Parathyroid adenoma (tissue), 2 donors: ENCODE measurements around the gene CDCP2.
"Not testable (repeated sequence)": the region's sequence is repeated elsewhere in the genome, so short reads cannot be mapped to it uniquely, and the experiment has no call there.

Experiments
- H2AFZ ChIP-seq: fragments of 300-600 bp; sonication (generic); one replicate; pipeline ENCODE4 v1.7.0; 2017; ENCODE audit warnings: antibody characterized with exemption, mild to moderate bottlenecking
- H3K27ac ChIP-seq: fragments of 300-600 bp; sonication (generic); one replicate; pipeline ENCODE4 v1.7.0; 2017
- H3K27me3 ChIP-seq: fragments of 300-600 bp; sonication (generic); one replicate; pipeline ENCODE4 v1.7.0; 2017; ENCODE audit warnings: low read length; ENCODE audit not compliant: control insufficient read depth, insufficient read depth
- H3K36me3 ChIP-seq: fragments of 300-600 bp; sonication (generic); one replicate; pipeline ENCODE4 v1.7.0; 2017; ENCODE audit warnings: low read length; ENCODE audit not compliant: control insufficient read depth, insufficient read depth
- H3K4me1 ChIP-seq: fragments of 300-600 bp; sonication (generic); one replicate; pipeline ENCODE4 v1.7.0; 2017; ENCODE audit warnings: control low read depth
- H3K4me2 ChIP-seq: fragments of 300-600 bp; sonication (generic); one replicate; pipeline ENCODE4 v1.7.0; 2017; ENCODE audit warnings: low read length
- H3K4me3 ChIP-seq: fragments of 300-600 bp; sonication (generic); one replicate; pipeline ENCODE4 v1.7.0; 2017; ENCODE audit warnings: low read depth, low read length
- H3K79me2 ChIP-seq: fragments of 300-600 bp; sonication (generic); one replicate; pipeline ENCODE4 v1.7.0; 2017; ENCODE audit warnings: control low read depth
- H3K9ac ChIP-seq: fragments of 300-600 bp; sonication (generic); one replicate; pipeline ENCODE4 v1.7.0; 2017; ENCODE audit warnings: mild to moderate bottlenecking
- H3K9me3 ChIP-seq: fragments of 300-600 bp; sonication (generic); one replicate; pipeline ENCODE4 v1.7.0; 2017; ENCODE audit warnings: low read length; ENCODE audit not compliant: control insufficient read depth
- TF ChIP-seq, protein P1 (sequence below): fragments of 300-600 bp; sonication (generic); IDR thresholded peaks from one replicate; pipeline ENCODE4 v1.7.0; 2017; ENCODE audit warnings: antibody characterized with exemption, mild to moderate bottlenecking
- donor health status: primary hyperparathyroidism.

The CDCP2 gene

DNA sequence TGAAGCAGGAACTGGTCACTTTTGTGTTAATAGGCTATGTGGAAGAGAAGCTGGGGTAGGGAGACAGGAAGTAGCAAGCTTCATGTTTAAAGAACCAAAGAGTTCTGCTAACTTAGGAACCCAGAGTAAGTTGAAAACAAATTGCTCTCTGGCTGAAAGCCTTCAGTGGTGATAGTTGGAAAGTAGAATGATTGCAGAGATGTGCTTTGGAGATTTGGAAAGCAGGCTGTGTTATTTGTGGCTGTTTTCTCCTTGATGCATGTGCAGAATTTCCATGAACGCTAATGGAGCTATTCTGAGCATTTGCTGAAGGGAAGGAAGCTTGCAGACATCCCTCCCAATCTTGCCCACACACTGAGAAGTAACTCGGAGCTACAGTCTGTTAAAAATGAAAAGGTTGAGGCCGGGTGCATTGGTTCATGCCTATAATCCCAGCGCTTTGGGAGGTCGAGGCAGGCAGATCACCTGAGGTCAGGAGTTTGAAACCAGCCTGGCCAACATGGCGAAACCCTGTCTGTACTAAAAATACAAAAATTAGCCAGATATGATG is 53.7 kb downstream of the CDCP2 start:
- Histone ChIP-seq H3K9ac (no peak overlapping the region), H3K27ac (no peak overlapping the region), H3K4me1 (no peaks in the 10 kb centered on the region), H3K4me3 (no peak overlapping the region), H3K36me3 (no peaks in the 10 kb centered on the region), H2AFZ (no peak overlapping the region), H3K4me2 (no peak overlapping the region), H3K9me3 (no peaks in the 10 kb centered on the region), H3K79me2 (no peaks in the 10 kb centered on the region), H3K27me3 (no peaks in the 10 kb centered on the region)
- TF ChIP-seq, protein P1, sequence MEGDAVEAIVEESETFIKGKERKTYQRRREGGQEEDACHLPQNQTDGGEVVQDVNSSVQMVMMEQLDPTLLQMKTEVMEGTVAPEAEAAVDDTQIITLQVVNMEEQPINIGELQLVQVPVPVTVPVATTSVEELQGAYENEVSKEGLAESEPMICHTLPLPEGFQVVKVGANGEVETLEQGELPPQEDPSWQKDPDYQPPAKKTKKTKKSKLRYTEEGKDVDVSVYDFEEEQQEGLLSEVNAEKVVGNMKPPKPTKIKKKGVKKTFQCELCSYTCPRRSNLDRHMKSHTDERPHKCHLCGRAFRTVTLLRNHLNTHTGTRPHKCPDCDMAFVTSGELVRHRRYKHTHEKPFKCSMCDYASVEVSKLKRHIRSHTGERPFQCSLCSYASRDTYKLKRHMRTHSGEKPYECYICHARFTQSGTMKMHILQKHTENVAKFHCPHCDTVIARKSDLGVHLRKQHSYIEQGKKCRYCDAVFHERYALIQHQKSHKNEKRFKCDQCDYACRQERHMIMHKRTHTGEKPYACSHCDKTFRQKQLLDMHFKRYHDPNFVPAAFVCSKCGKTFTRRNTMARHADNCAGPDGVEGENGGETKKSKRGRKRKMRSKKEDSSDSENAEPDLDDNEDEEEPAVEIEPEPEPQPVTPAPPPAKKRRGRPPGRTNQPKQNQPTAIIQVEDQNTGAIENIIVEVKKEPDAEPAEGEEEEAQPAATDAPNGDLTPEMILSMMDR = no peak

DNA sequence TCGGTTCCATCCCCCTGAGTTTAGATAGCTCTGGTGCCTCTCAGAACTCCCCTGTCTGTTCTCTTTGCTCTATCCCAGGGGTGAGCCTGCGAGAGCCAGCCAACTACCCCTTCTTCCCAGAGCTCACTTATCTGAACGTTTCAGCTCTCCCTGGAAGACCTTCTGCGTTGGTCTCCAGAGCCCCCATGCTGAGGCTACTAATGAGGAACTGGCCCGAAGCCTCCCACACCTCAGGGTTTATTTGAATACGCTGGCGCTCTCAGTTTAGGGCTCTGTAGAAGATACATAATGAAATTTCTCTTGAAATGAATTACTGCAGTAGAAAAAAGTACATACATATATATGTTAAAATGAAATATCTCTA is 55.9 kb downstream of the CDCP2 start:
- no peaks in the 10 kb centered on the region for H3K9me3 ChIP-seq
- H3K27me3 ChIP-seq = no peaks in the 10 kb centered on the region
- no peak overlapping the region for H3K4me2 ChIP-seq
- H3K4me1 ChIP-seq = no peaks in the 10 kb centered on the region
- H3K9ac ChIP-seq = no peak overlapping the region
- no peak overlapping the region for H3K4me3 ChIP-seq
- TF ChIP-seq, protein P1 = no peak
- no peaks in the 10 kb centered on the region for H3K36me3 ChIP-seq
- H3K27ac ChIP-seq = no peak overlapping the region
- H2AFZ ChIP-seq = no peak overlapping the region
- no peaks in the 10 kb centered on the region for H3K79me2 ChIP-seq

DNA sequence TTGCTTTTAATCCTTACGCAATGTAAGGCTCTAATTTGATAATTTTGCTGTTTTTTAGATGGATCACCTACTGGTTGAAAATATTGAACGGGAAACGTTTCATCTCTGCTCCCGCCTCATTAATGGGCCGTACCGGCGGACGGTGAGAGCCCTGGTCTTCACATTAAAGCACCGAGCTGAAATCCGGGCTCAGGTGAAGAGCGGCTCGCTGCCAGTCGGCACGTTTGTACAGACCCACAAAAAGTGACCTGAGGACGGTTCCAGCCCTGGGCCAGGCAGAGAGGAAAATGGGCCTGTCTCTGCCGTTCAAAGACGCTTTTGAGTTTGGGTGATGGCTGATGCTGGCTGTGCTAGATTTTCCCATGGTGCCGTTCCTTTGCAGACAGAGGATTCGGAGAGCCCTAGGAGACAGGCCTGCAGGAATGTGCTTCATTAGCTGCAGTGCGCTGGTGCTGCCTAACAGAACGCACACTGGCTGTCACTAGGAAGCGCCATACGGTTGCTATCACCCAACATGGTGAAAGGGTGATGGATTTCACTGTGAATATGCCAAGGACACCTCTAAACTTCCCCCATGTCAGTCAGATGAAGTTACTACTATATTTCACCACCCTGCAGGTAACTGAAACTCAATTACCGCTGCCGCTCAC is 56.4 kb downstream of the CDCP2 start:
- Histone ChIP-seq H3K36me3 (no peaks in the 10 kb centered on the region), H3K27me3 (no peaks in the 10 kb centered on the region), H2AFZ (no peak overlapping the region), H3K9me3 (no peaks in the 10 kb centered on the region), H3K4me2 (no peak overlapping the region), H3K79me2 (no peaks in the 10 kb centered on the region), H3K4me1 (no peaks in the 10 kb centered on the region), H3K9ac (no peak overlapping the region), H3K27ac (no peak overlapping the region), H3K4me3 (no peak overlapping the region)
- TF ChIP-seq, protein P1 = no peak

DNA sequence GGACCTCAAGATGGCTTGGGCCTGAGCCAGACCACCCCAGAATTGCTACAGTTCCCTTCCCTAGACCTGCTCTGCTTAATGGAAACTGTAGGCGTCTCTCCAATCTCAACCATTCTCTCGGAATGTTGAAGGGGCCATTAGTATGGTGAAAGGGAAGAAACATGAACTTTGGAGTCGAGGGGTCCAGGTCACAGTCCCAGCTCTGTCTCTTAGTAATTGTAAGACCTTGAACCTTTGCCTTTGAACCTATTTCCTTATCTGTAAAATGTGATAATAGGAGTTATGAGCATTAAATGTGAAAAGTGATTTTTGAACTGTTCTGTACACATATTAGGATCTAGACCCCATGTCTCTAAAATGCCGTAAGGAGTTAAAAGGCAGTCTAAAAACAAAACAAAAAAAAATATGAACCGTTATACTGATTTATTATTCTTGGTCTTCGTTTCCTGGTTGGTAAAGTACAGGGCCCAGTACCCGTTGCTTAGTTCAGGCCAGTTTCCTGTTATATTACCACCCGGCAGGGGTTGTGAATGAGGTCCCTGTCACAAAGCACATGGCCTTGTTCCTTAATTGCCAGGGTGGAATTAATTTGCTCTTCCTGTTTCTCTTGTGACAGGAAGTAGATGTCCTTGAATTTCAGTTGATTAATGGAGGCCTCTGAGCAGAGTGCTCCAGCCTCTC is 57.1 kb downstream of the CDCP2 start:
- Histone ChIP-seq H3K4me1 (no peaks in the 10 kb centered on the region), H3K79me2 (no peaks in the 10 kb centered on the region), H3K36me3 (no peaks in the 10 kb centered on the region), H3K9me3 (no peaks in the 10 kb centered on the region), H3K4me2 (no peak overlapping the region), H3K27ac (no peak overlapping the region), H3K27me3 (no peaks in the 10 kb centered on the region), H3K9ac (no peak overlapping the region), H3K4me3 (no peak overlapping the region), H2AFZ (no peak overlapping the region)
- TF ChIP-seq, protein P1 = no peak

DNA sequence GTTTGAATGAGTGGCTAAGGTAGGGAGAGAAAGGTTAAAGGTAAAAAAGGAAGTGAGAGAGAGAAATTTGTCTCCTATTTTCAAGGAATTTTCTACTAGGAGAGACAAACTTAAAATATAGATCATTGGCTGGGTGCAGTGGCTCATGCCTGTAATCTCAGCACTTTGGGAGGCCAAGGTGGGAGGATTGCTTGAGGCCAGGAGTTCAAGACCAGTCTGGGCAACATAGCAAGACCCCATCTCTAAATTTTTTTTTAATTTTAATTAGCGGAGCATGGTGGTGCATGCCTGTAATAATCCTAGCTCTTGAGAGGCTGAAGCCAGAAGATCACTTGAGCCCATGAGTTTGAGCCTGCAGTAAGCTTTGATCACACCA is 58.1 kb downstream of the CDCP2 start:
- H3K9ac ChIP-seq, H3K4me2 ChIP-seq, H2AFZ ChIP-seq, H3K27me3 ChIP-seq, H3K9me3 ChIP-seq, H3K4me3 ChIP-seq, H3K79me2 ChIP-seq, H3K4me1 ChIP-seq, H3K27ac ChIP-seq, H3K36me3 ChIP-seq: not testable (repeated sequence)
